ENCODE results near the gene NLGN1. TPM values are rescaled to one million over a fixed set of nuclear protein-coding genes. Genes with fewer than 3 reads are reported as not detected.

NLGN1 gene
- total and polyA plus RNA-seq, 2 experiments from 2014 or later = 5.1 to 11.2 TPM

GRCh38 chr3:173933113-173933512, 535.6 kb downstream of the NLGN1 start:
- H2AFZ ChIP-seq = no peak overlapping the region

GRCh38 chr3:173936316-173936715, 538.8 kb downstream of the NLGN1 start:
- no peaks in the 10 kb centered on the region for H3K27me3 ChIP-seq
- no peaks in the 10 kb centered on the region for H4K20me1 ChIP-seq (ENCODE audit: insufficient read depth, poor library complexity, severe bottlenecking)
- no peak overlapping the region for H3K27ac ChIP-seq
- TF ChIP-seq CTCF (IDR thresholded peaks at IDR 0.05; ENCODE audit: poor library complexity) (no peak), EZH2phosphoT487 (IDR thresholded peaks at IDR 0.05; ENCODE audit: low read depth, severe bottlenecking, unreplicated experiment) (no peak), EZH2 (IDR thresholded peaks at IDR 0.05; ENCODE audit: borderline replicate concordance) (no peak)
- 85% methylated on average over 2 of the region's 2 CpGs for WGBS (ENCODE audit: low lambda C conversion rate, missing lambda C conversion rate)
- no peaks in the 10 kb centered on the region for H3K9me2 ChIP-seq (replicated peaks; ENCODE audit: insufficient read depth)
- H3K36me3 ChIP-seq (replicated peaks; ENCODE audit: insufficient read depth, low read depth) = no peaks in the 10 kb centered on the region
- DNase-seq (ENCODE audit: low spot score) = no peak
- H3K9me3 ChIP-seq (ENCODE audit: low read depth) = no peaks in the 10 kb centered on the region
- H3K4me3 ChIP-seq = no peak overlapping the region
- no peaks in the 10 kb centered on the region for H3K79me2 ChIP-seq
- no peak overlapping the region for H2AFZ ChIP-seq
- no peak overlapping the region for H3K4me2 ChIP-seq
- H3K4me1 ChIP-seq (ENCODE audit: insufficient read depth) = no peaks in the 10 kb centered on the region

More at GRCh38 chr3:173933113-173933512, 535.6 kb downstream of the NLGN1 start:
- Histone ChIP-seq H3K4me3 (no peak overlapping the region), H3K27ac (no peak overlapping the region), H3K9me2 (replicated peaks; ENCODE audit: insufficient read depth) (no peaks in the 10 kb centered on the region), H3K79me2 (no peaks in the 10 kb centered on the region), H4K20me1 (ENCODE audit: insufficient read depth, poor library complexity, severe bottlenecking) (no peaks in the 10 kb centered on the region), H3K4me1 (ENCODE audit: insufficient read depth) (no peaks in the 10 kb centered on the region), H3K9me3 (ENCODE audit: low read depth) (no peaks in the 10 kb centered on the region), H3K27me3 (no peaks in the 10 kb centered on the region), H3K4me2 (no peak overlapping the region), H3K36me3 (replicated peaks; ENCODE audit: insufficient read depth, low read depth) (no peaks in the 10 kb centered on the region)
- TF ChIP-seq EZH2phosphoT487 (IDR thresholded peaks at IDR 0.05; ENCODE audit: low read depth, severe bottlenecking, unreplicated experiment) = no peak
- TF ChIP-seq EZH2 (IDR thresholded peaks at IDR 0.05; ENCODE audit: borderline replicate concordance) = no peak
- no peak for TF ChIP-seq CTCF (IDR thresholded peaks at IDR 0.05; ENCODE audit: poor library complexity)
- 47% methylated on average over 1 of the region's 1 CpG for WGBS (ENCODE audit: low lambda C conversion rate, missing lambda C conversion rate)
- no peak for DNase-seq (ENCODE audit: low spot score)

- no peaks in the 10 kb centered on the region for H3K36me3 ChIP-seq (replicated peaks; ENCODE audit: insufficient read depth, low read depth)
- H2AFZ ChIP-seq = no peak overlapping the region
- H3K4me3 ChIP-seq = no peak overlapping the region
- WGBS (ENCODE audit: low lambda C conversion rate, missing lambda C conversion rate) = 29% methylated on average over 4 of the region's 4 CpGs
- no peaks in the 10 kb centered on the region for H3K4me1 ChIP-seq (ENCODE audit: insufficient read depth)
- no peak for TF ChIP-seq CTCF (IDR thresholded peaks at IDR 0.05; ENCODE audit: poor library complexity)
- no peak for TF ChIP-seq EZH2 (IDR thresholded peaks at IDR 0.05; ENCODE audit: borderline replicate concordance)
- H4K20me1 ChIP-seq (ENCODE audit: insufficient read depth, poor library complexity, severe bottlenecking) = no peaks in the 10 kb centered on the region
- H3K9me2 ChIP-seq (replicated peaks; ENCODE audit: insufficient read depth) = no peaks in the 10 kb centered on the region
- no peaks in the 10 kb centered on the region for H3K79me2 ChIP-seq
- H3K27ac ChIP-seq = no peak overlapping the region
- DNase-seq (ENCODE audit: low spot score) = peak; percentile 48
- no peaks in the 10 kb centered on the region for H3K9me3 ChIP-seq (ENCODE audit: low read depth)
- H3K4me2 ChIP-seq = peak overlapping the region; percentile 30
- no peaks in the 10 kb centered on the region for H3K27me3 ChIP-seq
Observed at GRCh38 chr3:173938159-173938558, 540.6 kb downstream of the NLGN1 start.

GRCh38 chr3:173938616-173939015, 541.1 kb downstream of the NLGN1 start:
- peak overlapping the region; percentile 30 for H3K4me2 ChIP-seq
- no peaks in the 10 kb centered on the region for H3K9me3 ChIP-seq (ENCODE audit: low read depth)
- no peak overlapping the region for H2AFZ ChIP-seq
- H3K9me2 ChIP-seq (replicated peaks; ENCODE audit: insufficient read depth) = no peaks in the 10 kb centered on the region
- no peaks in the 10 kb centered on the region for H3K79me2 ChIP-seq
- 45% methylated on average over 2 of the region's 2 CpGs for WGBS (ENCODE audit: low lambda C conversion rate, missing lambda C conversion rate)
- H3K27me3 ChIP-seq = no peaks in the 10 kb centered on the region
- H4K20me1 ChIP-seq (ENCODE audit: insufficient read depth, poor library complexity, severe bottlenecking) = no peaks in the 10 kb centered on the region
- no peaks in the 10 kb centered on the region for H3K4me1 ChIP-seq (ENCODE audit: insufficient read depth)
- TF ChIP-seq CTCF (IDR thresholded peaks at IDR 0.05; ENCODE audit: poor library complexity) (no peak), EZH2 (IDR thresholded peaks at IDR 0.05; ENCODE audit: borderline replicate concordance) (no peak), EZH2phosphoT487 (IDR thresholded peaks at IDR 0.05; ENCODE audit: low read depth, severe bottlenecking, unreplicated experiment) (no peak)
- H3K27ac ChIP-seq = no peak overlapping the region
- DNase-seq (ENCODE audit: low spot score) = no peak
- H3K36me3 ChIP-seq (replicated peaks; ENCODE audit: insufficient read depth, low read depth) = no peaks in the 10 kb centered on the region
- no peak overlapping the region for H3K4me3 ChIP-seq

Measured in hepatocyte (in vitro differentiated cells).